OCI-LY7 (cell line): ENCODE results near the gene HAUS6.

Experiments
- CTCF ChIP-seq: fragments of 200-600 bp; sonication (generic); conservative IDR thresholded peaks from 2 replicates; pipeline ENCODE4 v1.5.1; 2014; ENCODE audit warnings: mild to moderate bottlenecking, antibody characterized with exemption, low read length, moderate library complexity, mixed read lengths
- EZH2phosphoT487 ChIP-seq: fragments of 200-600 bp; sonication (generic); IDR thresholded peaks from 2 replicates; pipeline ENCODE4 v1.6.1; 2018; ENCODE audit warnings: low read depth, borderline replicate concordance, mild to moderate bottlenecking, mixed run types, antibody characterized with exemption, low read length, moderate library complexity, mixed read lengths

DNA sequence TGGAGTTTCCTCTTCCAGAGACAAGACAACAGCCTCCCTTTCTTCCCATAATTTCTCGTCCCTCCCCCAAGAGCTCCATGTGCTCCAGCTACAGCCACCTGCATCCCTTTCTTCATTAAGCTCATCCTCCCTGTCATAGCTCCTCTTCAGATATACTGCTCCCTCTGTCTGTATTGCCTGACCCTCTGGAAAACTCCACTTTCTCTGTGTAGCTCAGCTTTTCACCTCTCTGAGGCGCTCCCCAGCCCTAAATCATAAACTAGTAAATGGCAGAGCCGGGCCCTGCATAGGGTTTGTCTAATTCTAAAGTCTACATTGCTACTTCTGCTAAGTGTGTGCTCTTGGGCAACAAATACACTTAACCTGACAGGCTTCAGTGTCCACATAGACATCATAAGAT, 33.4 kb upstream of the HAUS6 start:
- no peak for TF ChIP-seq CTCF
- TF ChIP-seq EZH2phosphoT487: no peak
